H9 (cell line): ENCODE data around the gene GLIPR2. TPM values are rescaled to one million over a fixed set of nuclear protein-coding genes. Genes with fewer than 3 reads are reported as not detected.
A peak's percentile ranks its signal among the peaks of the same experiment; 100 is the strongest.

Experiments
- DNase-seq: peaks from one replicate; pipeline ENCODE4 v3.0.0-alpha.2; 2017
- H2AFZ ChIP-seq: one replicate; pipeline ENCODE4 v1.6.1; 2013; ENCODE audit warnings: mild to moderate bottlenecking, low read length, control low read depth, moderate library complexity
- H2AK5ac ChIP-seq: 2 replicates; pipeline ENCODE4 v1.6.1; 2013; ENCODE audit warnings: low read length, control low read depth, mixed read lengths; ENCODE audit not compliant: insufficient read length
- H2BK120ac ChIP-seq: one replicate; pipeline ENCODE4 v1.6.1; 2013; ENCODE audit warnings: low read depth, mild to moderate bottlenecking, low read length, control low read depth, inconsistent platforms; ENCODE audit not compliant: poor library complexity, severe bottlenecking
- H2BK12ac ChIP-seq: 2 replicates; pipeline ENCODE4 v1.6.1; 2013; ENCODE audit warnings: low read length, control low read depth, mixed read lengths, low read depth; ENCODE audit not compliant: insufficient read length
- H2BK15ac ChIP-seq: 2 replicates; pipeline ENCODE4 v1.6.1; 2013; ENCODE audit warnings: low read depth, low read length, control low read depth
- H2BK20ac ChIP-seq: one replicate; pipeline ENCODE4 v1.6.1; 2013; ENCODE audit warnings: low read depth, mild to moderate bottlenecking, low read length, control low read depth, inconsistent platforms; ENCODE audit not compliant: poor library complexity, severe bottlenecking
- H2BK5ac ChIP-seq: 2 replicates; pipeline ENCODE4 v1.6.1; 2013; ENCODE audit warnings: low read length, control low read depth, mixed read lengths; ENCODE audit not compliant: insufficient read length
- H3K14ac ChIP-seq: 2 replicates; pipeline ENCODE4 v1.6.1; 2013; ENCODE audit warnings: low read length, control low read depth; ENCODE audit not compliant: insufficient read depth
- H3K18ac ChIP-seq: 2 replicates; pipeline ENCODE4 v1.6.1; 2013; ENCODE audit warnings: low read depth, mild to moderate bottlenecking, mixed read lengths, low read length, control low read depth; ENCODE audit not compliant: insufficient read length
- H3K23ac ChIP-seq: 2 replicates; pipeline ENCODE4 v1.6.1; 2013; ENCODE audit warnings: low read length, control low read depth, mixed read lengths, low read depth; ENCODE audit not compliant: insufficient read length
- H3K23me2 ChIP-seq: 2 replicates; pipeline ENCODE4 v1.6.1; 2013; ENCODE audit warnings: low read depth, mild to moderate bottlenecking, mixed read lengths, low read length, control low read depth; ENCODE audit not compliant: insufficient read length, poor library complexity, severe bottlenecking
- H3K27ac ChIP-seq: 2 replicates; pipeline ENCODE4 v1.5.1; 2013; ENCODE audit warnings: low read length, control low read depth, mixed read lengths, low read depth; ENCODE audit not compliant: insufficient read length
- H3K27me3 ChIP-seq: 2 replicates; pipeline ENCODE4 v1.6.1; 2013; ENCODE audit warnings: low read length, control low read depth, inconsistent platforms; ENCODE audit not compliant: insufficient read depth
- H3K4ac ChIP-seq: 2 replicates; pipeline ENCODE4 v1.6.1; 2013; ENCODE audit warnings: low read depth, mild to moderate bottlenecking, control low read depth, inconsistent platforms, low read length, moderate library complexity
- H3K4me1 ChIP-seq: 2 replicates; pipeline ENCODE4 v1.6.1; 2013; ENCODE audit warnings: low read length, control low read depth, inconsistent platforms; ENCODE audit not compliant: insufficient read depth
- H3K4me2 ChIP-seq: 2 replicates; pipeline ENCODE4 v1.6.1; 2013; ENCODE audit warnings: low read length, control low read depth, mixed read lengths; ENCODE audit not compliant: insufficient read length, insufficient read depth
- H3K56ac ChIP-seq: 2 replicates; pipeline ENCODE4 v1.6.1; 2013; ENCODE audit warnings: low read depth, mild to moderate bottlenecking, mixed read lengths, low read length, control low read depth; ENCODE audit not compliant: insufficient read length
- H3K79me1 ChIP-seq: 2 replicates; pipeline ENCODE4 v1.6.1; 2013; ENCODE audit warnings: low read depth, mild to moderate bottlenecking, moderate library complexity, low read length, control low read depth, inconsistent platforms; ENCODE audit not compliant: insufficient read depth, poor library complexity, severe bottlenecking
- H3K79me2 ChIP-seq: 2 replicates; pipeline ENCODE4 v1.6.1; 2013; ENCODE audit warnings: low read length, control low read depth, inconsistent platforms; ENCODE audit not compliant: insufficient read depth
- H3K9ac ChIP-seq: 2 replicates; pipeline ENCODE4 v1.6.1; 2013; ENCODE audit warnings: low read length, control low read depth, mixed read lengths; ENCODE audit not compliant: insufficient read length; ENCODE audit errors: extremely low read depth
- H3K9me3 ChIP-seq: one replicate; pipeline ENCODE4 v1.6.1; 2013; ENCODE audit warnings: low read depth, low read length, inconsistent platforms; ENCODE audit not compliant: control insufficient read depth
- H3T11ph ChIP-seq: one replicate; pipeline ENCODE4 v1.6.1; 2013; ENCODE audit warnings: mild to moderate bottlenecking, low read length, control low read depth, inconsistent platforms
- H4K20me1 ChIP-seq: one replicate; pipeline ENCODE4 v1.6.1; 2013; ENCODE audit not compliant: control insufficient read depth, insufficient read length, insufficient read depth
- H4K5ac ChIP-seq: 2 replicates; pipeline ENCODE4 v1.6.1; 2013; ENCODE audit warnings: low read depth, mild to moderate bottlenecking, mixed read lengths, low read length, control low read depth; ENCODE audit not compliant: insufficient read length
- H4K8ac ChIP-seq: replicated peaks from 2 replicates; pipeline ENCODE4 v1.6.1; 2013; ENCODE audit warnings: low read length, control low read depth, mixed read lengths, low read depth; ENCODE audit not compliant: insufficient read length
- H4K91ac ChIP-seq: 2 replicates; pipeline ENCODE4 v1.6.1; 2013; ENCODE audit warnings: low read depth, mild to moderate bottlenecking, moderate library complexity, mixed read lengths, low read length, control low read depth; ENCODE audit not compliant: insufficient read length
- H3K27ac Mint-ChIP-seq, 3 experiments: 2 replicates in 2 of 3; 3 replicates in 1 of 3; pipeline ENCODE4 v1.8.0; 2020 to 2021; ENCODE audit warnings: mixed read lengths in 3 of 3, mild to moderate bottlenecking in 1 of 3, moderate library complexity in 1 of 3
- H3K27me3 Mint-ChIP-seq: 2 replicates; pipeline ENCODE4 v1.8.0; 2021; ENCODE audit warnings: low read depth, mild to moderate bottlenecking, moderate library complexity, mixed read lengths
- H3K36me3 Mint-ChIP-seq, 3 experiments: 2 replicates in 2 of 3; 3 replicates in 1 of 3; pipeline ENCODE4 v1.8.0; 2020 to 2021; ENCODE audit warnings: low read depth in 3 of 3, mixed read lengths in 3 of 3; ENCODE audit not compliant: insufficient read depth in 1 of 3
- H3K4me1 Mint-ChIP-seq, 2 experiments: 2 replicates each; pipeline ENCODE4 v1.8.0; 2020; ENCODE audit warnings: mixed read lengths in 2 of 2
- H3K4me3 Mint-ChIP-seq, 2 experiments: 2 replicates in 1 of 2; 3 replicates in 1 of 2; pipeline ENCODE4 v1.8.0; 2020 to 2021; ENCODE audit warnings: mild to moderate bottlenecking in 2 of 2, mixed read lengths in 2 of 2, moderate library complexity in 1 of 2
- H3K9me3 Mint-ChIP-seq, 2 experiments: 2 replicates in 1 of 2; 3 replicates in 1 of 2; pipeline ENCODE4 v1.8.0; 2020; ENCODE audit warnings: mild to moderate bottlenecking in 2 of 2, mixed read lengths in 2 of 2, moderate library complexity in 1 of 2
- CTCF ChIP-seq: fragments of 200-600 bp; sonication (generic); conservative IDR thresholded peaks from 3 replicates; pipeline ENCODE4 v1.8.0; 2021; ENCODE audit warnings: antibody characterized with exemption, mild to moderate bottlenecking
- WGBS: extraction: QIAGEN DNeasy Blood & Tissue Kit; methylation state at CpG from one replicate; pipeline ENCODE4 v1.1.7; 2013; ENCODE audit warnings: missing lambda C conversion rate, low lambda C conversion rate, mixed read lengths; ENCODE audit not compliant: insufficient read length; ENCODE audit errors: extremely low coverage; 5-methylcytosine and 5-hydroxymethylcytosine counted together
- total RNA-seq: library from RNA; stranded (reverse); gene quantifications from 2 replicates; pipeline ENCODE4 v1.2.1, GENCODE V29; 2021

GLIPR2 gene
- total RNA-seq, 1 experiment from 2014 or later, result 10.0 TPM

- Histone ChIP-seq H2BK20ac (no peak overlapping the region), H2AFZ (no peak overlapping the region), H2AK5ac (no peak overlapping the region), H4K91ac (no peak overlapping the region), H4K20me1 (no peaks in the 10 kb centered on the region), H2BK120ac (no peak overlapping the region), H4K5ac (no peak overlapping the region), H3K23me2 (no peaks in the 10 kb centered on the region), H3K79me2 (no peaks in the 10 kb centered on the region), H3T11ph (no peak overlapping the region), H2BK5ac (no peak overlapping the region), H4K8ac (no peak overlapping the region), H3K4me1 (peaks cover 10% of the 10 kb centered on the region), H3K27me3 (no peaks in the 10 kb centered on the region), H3K23ac (no peak overlapping the region), H3K9ac (no peak overlapping the region), H3K27ac (no peak overlapping the region), H3K56ac (no peak overlapping the region), H3K4ac (no peak overlapping the region), H2BK15ac (no peak overlapping the region), H3K4me2 (no peak overlapping the region), H3K79me1 (no peaks in the 10 kb centered on the region), H3K18ac (no peak overlapping the region), H2BK12ac (no peak overlapping the region), H3K9me3 (no peaks in the 10 kb centered on the region), H3K14ac (no peak overlapping the region)
- H3K4me1 Mint-ChIP-seq, result peaks cover 36 to 47% of the 10 kb centered on the region in 2 experiments
- peaks cover 0 to 10% (median 0%) of the 10 kb centered on the region in 3 experiments; a peak in 1 of 7 replicates for H3K36me3 Mint-ChIP-seq
- H3K27ac Mint-ChIP-seq, result peak overlapping the region in 1 of 3 experiments; percentile 12; a peak in 1 of 7 replicates
- no peak for DNase-seq
- TF ChIP-seq CTCF, result no peak
- H3K27me3 Mint-ChIP-seq, result peaks cover 15% of the 10 kb centered on the region
- WGBS, result no CpG with 5 or more reads among the region's 6 CpGs
- no peak overlapping the region for H3K4me3 Mint-ChIP-seq
- H3K9me3 Mint-ChIP-seq, result no peaks in the 10 kb centered on the region; a peak in 1 of 5 replicates
These were observed 27.8 kb downstream of the GLIPR2 start for GRCh38 chr9:36164372-36164771.
